Thyroid gland (tissue), 4 donors: ENCODE data around the gene GALNT18. TPM values are rescaled to one million over a fixed set of nuclear protein-coding genes. Genes with fewer than 3 reads are reported as not detected.
A peak's percentile ranks its signal among the peaks of the same experiment; 100 is the strongest.

Experiments used
- DNase-seq, 2 donors: peaks; one replicate each; pipeline ENCODE4 v3.0.0-alpha.2; 2019
- H3K27ac ChIP-seq, 3 donors: fragments of 200-600 bp; sonication (generic); 1 replicate in 2 of 3; 2 replicates in 1 of 3; pipeline ENCODE4 v1.5.1; 2016 to 2019; ENCODE audit warnings: mild to moderate bottlenecking in 1 of 3, moderate library complexity in 1 of 3
- H3K27me3 ChIP-seq: fragments of 200-600 bp; sonication (generic); one replicate; pipeline ENCODE4 v1.5.1; 2019
- H3K36me3 ChIP-seq, 2 donors: fragments of 200-600 bp; sonication (generic); one replicate each; pipeline ENCODE4 v1.5.1; 2016 to 2019
- H3K4me1 ChIP-seq, 2 donors: fragments of 200-600 bp; sonication (generic); one replicate each; pipeline ENCODE4 v1.5.1; 2017 to 2019
- H3K4me3 ChIP-seq, 3 donors: fragments of 200-600 bp; sonication (generic); replicated peaks in 1 of 3; 1 replicate in 2 of 3; 2 replicates in 1 of 3; pipeline ENCODE4 v1.5.1; 2016; ENCODE audit warnings: mild to moderate bottlenecking in 1 of 3
- H3K9me3 ChIP-seq: fragments of 200-600 bp; sonication (generic); one replicate; pipeline ENCODE4 v1.5.1; 2017
- CTCF ChIP-seq, 6 experiments: fragments of 200-600 bp in 3 of 6; fragments of 450-650 bp in 3 of 6; sonication (generic) in 3 of 6; IDR thresholded peaks; one replicate each; pipeline ENCODE4 v1.5.1; 2016 to 2019; ENCODE audit warnings: antibody characterized with exemption in 6 of 6, mild to moderate bottlenecking in 2 of 6, inconsistent platforms in 1 of 6, moderate library complexity in 1 of 6
- POLR2A ChIP-seq, 2 donors: fragments of 450-650 bp; IDR thresholded peaks; one replicate each; pipeline ENCODE4 v1.6.1; 2017; ENCODE audit warnings: antibody characterized with exemption in 2 of 2, mild to moderate bottlenecking in 2 of 2, moderate library complexity in 1 of 2
- WGBS, 2 donors: methylation state at CpG; one replicate each; pipeline ENCODE4 v1.1.5; 2017; 5-methylcytosine and 5-hydroxymethylcytosine counted together
- intact Hi-C: fragments of 100-400 bp; cut with DNase I; formaldehyde crosslinking; loops from one replicate; pipeline ENCODE4 v1.15.1; 2023
- total RNA-seq, 4 donors: library from RNA; depleted of rRNA; stranded (reverse); fragments of >200 nt; gene quantifications; one replicate each; pipeline ENCODE4 v1.2.3, GENCODE V29; 2016

Gene GALNT18
- total RNA-seq, 4 donors from 2014 or later, result 60.7 to 93.8 (median 87.5) TPM

GRCh38 chr11:11512502-11512901 is 109.3 kb downstream of the GALNT18 start:
- no peak for TF ChIP-seq CTCF (IDR thresholded peaks at IDR 0.05)
- TF ChIP-seq POLR2A (IDR thresholded peaks at IDR 0.05), result no peak
- no peak overlapping the region for H3K27ac ChIP-seq
- no peak for DNase-seq
- no peaks in the 10 kb centered on the region for H3K36me3 ChIP-seq
- no peak overlapping the region for H3K4me3 ChIP-seq
- H3K27me3 ChIP-seq, result no peaks in the 10 kb centered on the region
- peaks cover 20 to 33% of the 10 kb centered on the region in 2 donors for H3K4me1 ChIP-seq
- 88 to 94% methylated on average over 6 of the region's 6 CpGs for WGBS, 2 donors
- intact Hi-C loops, result no loop called here
- H3K9me3 ChIP-seq, result no peaks in the 10 kb centered on the region

- no peaks in the 10 kb centered on the region for H3K9me3 ChIP-seq
- no peak for TF ChIP-seq CTCF (IDR thresholded peaks at IDR 0.05)
- no peak for TF ChIP-seq POLR2A (IDR thresholded peaks at IDR 0.05)
- peaks cover 20 to 31% of the 10 kb centered on the region in 2 donors for H3K4me1 ChIP-seq
- DNase-seq, result no peak
- 93 to 96% methylated on average over 6 of the region's 6 CpGs for WGBS, 2 donors
- no peaks in the 10 kb centered on the region for H3K36me3 ChIP-seq
- H3K4me3 ChIP-seq, result no peak overlapping the region
- intact Hi-C loops, result no loop called here
- H3K27ac ChIP-seq, result no peak overlapping the region
- H3K27me3 ChIP-seq, result no peaks in the 10 kb centered on the region
Observed at GRCh38 chr11:11512090-11512489, 109.7 kb downstream of the GALNT18 start.

GRCh38 chr11:11510939-11511338 is 110.9 kb downstream of the GALNT18 start:
- 30 to 41% methylated on average over 10 of the region's 10 CpGs for WGBS, 2 donors
- TF ChIP-seq POLR2A (IDR thresholded peaks at IDR 0.05) (peak in 1 of 2 donors; percentile 23), CTCF (IDR thresholded peaks at IDR 0.05) (no peak)
- Histone ChIP-seq H3K4me3 (no peak overlapping the region), H3K4me1 (peaks cover 20 to 30% of the 10 kb centered on the region in 2 donors), H3K27me3 (no peaks in the 10 kb centered on the region), H3K27ac (peak overlapping the region in 2 of 3 donors; percentile 34 to 57), H3K9me3 (no peaks in the 10 kb centered on the region), H3K36me3 (no peaks in the 10 kb centered on the region)
- DNase-seq, result peak; percentile 87 to 93
- intact Hi-C loops, result no loop called here

GRCh38 chr11:11505692-11506091 is 116.1 kb downstream of the GALNT18 start:
- no peaks in the 10 kb centered on the region for H3K9me3 ChIP-seq
- 87 to 89% methylated on average over 3 of the region's 3 CpGs for WGBS, 2 donors
- intact Hi-C loops, result no loop called here
- no peaks in the 10 kb centered on the region for H3K36me3 ChIP-seq
- no peak overlapping the region for H3K27ac ChIP-seq
- H3K4me1 ChIP-seq, result peaks cover 15 to 30% of the 10 kb centered on the region in 2 donors
- DNase-seq, result no peak
- no peaks in the 10 kb centered on the region for H3K27me3 ChIP-seq
- TF ChIP-seq CTCF (IDR thresholded peaks at IDR 0.05) (no peak), POLR2A (IDR thresholded peaks at IDR 0.05) (no peak)
- H3K4me3 ChIP-seq, result no peak overlapping the region

- Histone ChIP-seq H3K4me1 (peaks cover 15 to 29% of the 10 kb centered on the region in 2 donors), H3K36me3 (no peaks in the 10 kb centered on the region), H3K27ac (no peak overlapping the region), H3K9me3 (no peaks in the 10 kb centered on the region), H3K4me3 (no peak overlapping the region), H3K27me3 (no peaks in the 10 kb centered on the region)
- no peak for DNase-seq
- intact Hi-C loops, result no loop called here
- TF ChIP-seq POLR2A (IDR thresholded peaks at IDR 0.05) (no peak), CTCF (IDR thresholded peaks at IDR 0.05) (no peak)
Observed at GRCh38 chr11:11505190-11505589, 116.6 kb downstream of the GALNT18 start.
